H1 (cell line): Measurements from ENCODE around the gene ARHGAP24. TPM values are rescaled to one million over a fixed set of nuclear protein-coding genes. Genes with fewer than 3 reads are reported as not detected.

ENCODE experiments used
- CTCF ChIA-PET: fragments of 300-600 bp; sonication (Branson Sonifier 250); formaldehyde crosslinking; loops from one replicate; lab custom pipeline; 2021; ENCODE audit not compliant: partially characterized antibody; lab: Charles Lee
- POLR2A ChIA-PET: fragments of 300-600 bp; sonication (Branson Sonifier 250); formaldehyde crosslinking; loops from one replicate; lab custom pipeline; 2021; ENCODE audit warnings: inconsistent platforms; ENCODE audit not compliant: partially characterized antibody; lab: Charles Lee
- DNase-seq, 2 experiments: peaks; one replicate each; pipeline versions ENCODE4 v3.0.0 to v3.0.0-alpha.2; 2010 to 2022; ENCODE audit warnings: low spot score in 2 of 2, low read depth in 1 of 2, mixed read lengths in 1 of 2
- FAIRE-seq: peaks from 2 replicates; lab custom pipeline; 2011; peaks lifted over from hg19 to GRCh38; lab: Jason Lieb, UNC
- H2AFZ ChIP-seq: 2 replicates; pipeline ENCODE4 v1.8.1; 2012; ENCODE audit warnings: low read length, inconsistent platforms
- H2AK5ac ChIP-seq: 2 replicates; pipeline ENCODE4 v1.6.1; 2013; ENCODE audit warnings: low read depth, low read length
- H2BK120ac ChIP-seq: replicated peaks from 2 replicates; pipeline ENCODE3; 2013; ENCODE audit warnings: low read depth, low read length, inconsistent platforms
- H2BK12ac ChIP-seq: 2 replicates; pipeline ENCODE4 v1.6.1; 2013; ENCODE audit warnings: low read depth, low read length
- H2BK15ac ChIP-seq: 2 replicates; pipeline ENCODE4 v1.6.1; 2013; ENCODE audit warnings: low read length
- H2BK20ac ChIP-seq: 2 replicates; pipeline ENCODE4 v1.6.1; 2013; ENCODE audit warnings: low read length
- H2BK5ac ChIP-seq: 2 replicates; pipeline ENCODE4 v1.6.1; 2013; ENCODE audit warnings: low read depth, low read length
- H3K14ac ChIP-seq: 2 replicates; pipeline ENCODE4 v1.6.1; 2013; ENCODE audit warnings: inconsistent platforms; ENCODE audit not compliant: insufficient read length
- H3K18ac ChIP-seq: 2 replicates; pipeline ENCODE4 v1.6.1; 2013; ENCODE audit warnings: low read length; ENCODE audit errors: extremely low read depth
- H3K23ac ChIP-seq: 2 replicates; pipeline ENCODE4 v1.6.1; 2013; ENCODE audit warnings: inconsistent platforms; ENCODE audit not compliant: insufficient read length
- H3K23me2 ChIP-seq: 2 replicates; pipeline ENCODE4 v1.6.1; 2013; ENCODE audit warnings: low read depth, low read length
- H3K27ac ChIP-seq: 2 replicates; pipeline ENCODE4 v1.6.1; 2011; ENCODE audit warnings: low read depth, low read length, inconsistent platforms
- H3K27me3 ChIP-seq, 4 experiments: replicated peaks in 1 of 4; 1 replicate in 1 of 4; 2 replicates in 3 of 4; pipeline versions ENCODE4 v1.6.1 to v1.8.1; 2011 to 2013; ENCODE audit warnings: low read length in 3 of 4, mild to moderate bottlenecking in 3 of 4, inconsistent platforms in 2 of 4, mixed read lengths in 2 of 4, moderate library complexity in 1 of 4; ENCODE audit not compliant: control insufficient read depth in 3 of 4, insufficient read depth in 3 of 4; ENCODE audit errors: extremely low read depth in 1 of 4
- H3K36me3 ChIP-seq, 4 experiments: 2 replicates each; pipeline versions ENCODE4 v1.6.1 to v1.8.1; 2011 to 2013; ENCODE audit warnings: mild to moderate bottlenecking in 4 of 4, low read length in 3 of 4, moderate library complexity in 2 of 4, control low read depth in 1 of 4, inconsistent platforms in 1 of 4; ENCODE audit not compliant: insufficient read depth in 4 of 4, control insufficient read depth in 2 of 4
- H3K4ac ChIP-seq: replicated peaks from 2 replicates; pipeline ENCODE3; 2013; ENCODE audit warnings: low read length, low read depth, mixed read lengths, inconsistent platforms; ENCODE audit not compliant: insufficient read length
- H3K4me1 ChIP-seq, 4 experiments: replicated peaks in 1 of 4; 1 replicate in 1 of 4; 2 replicates in 3 of 4; pipeline versions ENCODE4 v1.6.1 to v1.8.1; 2011 to 2013; ENCODE audit warnings: low read length in 3 of 4, inconsistent platforms in 2 of 4, mixed read lengths in 1 of 4; ENCODE audit not compliant: insufficient read depth in 4 of 4, control insufficient read depth in 3 of 4
- H3K4me2 ChIP-seq, 2 experiments: 2 replicates each; pipeline versions ENCODE4 v1.6.1 to v1.8.1; 2011 to 2013; ENCODE audit warnings: low read depth in 2 of 2, low read length in 2 of 2, control low read depth in 1 of 2, inconsistent platforms in 1 of 2, mild to moderate bottlenecking in 1 of 2; ENCODE audit not compliant: insufficient read depth in 1 of 2
- H3K4me3 ChIP-seq, 4 experiments: fragments of 200-600, 300-600 bp in 1 of 4; sonication (generic), shearing (Covaris generic), sonication (Bioruptor Twin) in 1 of 4; 2 replicates each; pipeline versions ENCODE4 v1.5.1 to v1.8.1; 2011 to 2016; ENCODE audit warnings: low read length in 4 of 4, low read depth in 3 of 4, control low read depth in 2 of 4, inconsistent platforms in 2 of 4, mild to moderate bottlenecking in 2 of 4, mixed read lengths in 1 of 4, moderate library complexity in 1 of 4; ENCODE audit not compliant: insufficient read depth in 2 of 4; ENCODE audit errors: extremely low read depth in 1 of 4
- H3K56ac ChIP-seq: replicated peaks from 2 replicates; pipeline ENCODE3; 2013; ENCODE audit warnings: low read depth, mild to moderate bottlenecking, mixed read lengths, low read length, inconsistent platforms; ENCODE audit not compliant: insufficient read length
- H3K79me1 ChIP-seq: 2 replicates; pipeline ENCODE4 v1.6.1; 2013; ENCODE audit warnings: low read depth, low read length, control low read depth
- H3K79me2 ChIP-seq, 2 experiments: 2 replicates each; pipeline versions ENCODE4 v1.6.1 to v1.8.1; 2012 to 2013; ENCODE audit warnings: low read length in 2 of 2, mild to moderate bottlenecking in 2 of 2, inconsistent platforms in 1 of 2; ENCODE audit not compliant: insufficient read depth in 2 of 2, control insufficient read depth in 1 of 2
- H3K9ac ChIP-seq, 4 experiments: replicated peaks in 1 of 4; 1 replicate in 1 of 4; 2 replicates in 3 of 4; pipeline versions ENCODE4 v1.6.1 to v1.8.1; 2011 to 2013; ENCODE audit warnings: low read depth in 3 of 4, low read length in 3 of 4, control low read depth in 2 of 4, mild to moderate bottlenecking in 2 of 4, moderate library complexity in 2 of 4, inconsistent platforms in 1 of 4; ENCODE audit errors: extremely low read depth in 1 of 4
- H3K9me3 ChIP-seq, 2 experiments: 2 replicates each; pipeline versions ENCODE4 v1.6.1 to v1.8.1; 2012 to 2013; ENCODE audit warnings: mild to moderate bottlenecking in 2 of 2, moderate library complexity in 2 of 2, control low read depth in 1 of 2, inconsistent platforms in 1 of 2, low read depth in 1 of 2, low read length in 1 of 2, mixed read lengths in 1 of 2; ENCODE audit not compliant: insufficient read depth in 2 of 2
- H4K20me1 ChIP-seq, 2 experiments: replicated peaks in 1 of 2; 2 replicates each; pipeline versions ENCODE3 to v1.8.1; 2011 to 2013; ENCODE audit warnings: inconsistent platforms in 2 of 2, low read length in 2 of 2, mild to moderate bottlenecking in 1 of 2; ENCODE audit not compliant: insufficient read depth in 2 of 2, control insufficient read depth in 1 of 2
- H4K5ac ChIP-seq: 2 replicates; pipeline ENCODE4 v1.6.1; 2013; ENCODE audit warnings: low read length, low read depth, mixed read lengths, inconsistent platforms; ENCODE audit not compliant: insufficient read length
- H4K8ac ChIP-seq: 2 replicates; pipeline ENCODE4 v1.8.0; 2013; ENCODE audit warnings: mild to moderate bottlenecking, moderate library complexity, low read length, inconsistent platforms; ENCODE audit not compliant: insufficient read depth; ENCODE audit errors: extremely low read depth
- H4K91ac ChIP-seq: replicated peaks from 2 replicates; pipeline ENCODE3; 2013; ENCODE audit warnings: low read length, mixed read lengths, inconsistent platforms; ENCODE audit not compliant: insufficient read length
- CBX5 ChIP-seq: fragments of 300-800, 300-1000 bp; sonication (generic); IDR thresholded peaks from 2 replicates; pipeline ENCODE4 v1.7.1; 2016; ENCODE audit warnings: antibody characterized with exemption, low read length, low read depth
- CREB1 ChIP-seq: IDR thresholded peaks from 2 replicates; pipeline ENCODE4 v1.6.1; 2012; ENCODE audit warnings: inconsistent platforms
- CTBP2 ChIP-seq: IDR thresholded peaks from 2 replicates; pipeline ENCODE4 v1.7.0; 2011; ENCODE audit warnings: borderline replicate concordance, mild to moderate bottlenecking, moderate library complexity, mixed read lengths, low read length; ENCODE audit not compliant: insufficient read depth, insufficient read length
- GABPA ChIP-seq: IDR thresholded peaks from 2 replicates; pipeline ENCODE4 v1.6.1; 2011; ENCODE audit warnings: mild to moderate bottlenecking, low read length, moderate library complexity, borderline replicate concordance; ENCODE audit not compliant: insufficient read depth
- HDAC6 ChIP-seq: IDR thresholded peaks from one replicate; pipeline ENCODE4 v1.7.1; 2012; ENCODE audit warnings: low read depth, mild to moderate bottlenecking, inconsistent platforms, low read length, moderate library complexity
- NANOG ChIP-seq: IDR thresholded peaks from 2 replicates; pipeline ENCODE4 v1.6.1; 2011; ENCODE audit warnings: low read length, low read depth, mild to moderate bottlenecking, inconsistent platforms; ENCODE audit not compliant: insufficient read depth, poor library complexity, severe bottlenecking
- RXRA ChIP-seq: IDR thresholded peaks from 2 replicates; pipeline ENCODE4 v1.6.1; 2011; ENCODE audit warnings: low read depth, mild to moderate bottlenecking, low read length, moderate library complexity; ENCODE audit not compliant: insufficient read depth
- TEAD4 ChIP-seq: IDR thresholded peaks from 2 replicates; pipeline ENCODE4 v1.6.1; 2012; ENCODE audit warnings: low read depth, low read length, inconsistent platforms, mixed read lengths
- WGBS, 2 experiments: shearing (Covaris generic) in 1 of 2; methylation state at CpG; one replicate each; pipeline versions ENCODE4 v1.1.6 to v1.1.7; 2013 to 2015; ENCODE audit warnings: low lambda C conversion rate in 2 of 2, mixed read lengths in 2 of 2, inconsistent platforms in 1 of 2, low coverage in 1 of 2, missing lambda C conversion rate in 1 of 2; ENCODE audit not compliant: insufficient replicate concordance in 2 of 2, insufficient coverage in 1 of 2, insufficient read length in 1 of 2; ENCODE audit errors: extremely low coverage in 1 of 2, missing lambda C conversion rate in 1 of 2; 5-methylcytosine and 5-hydroxymethylcytosine counted together
- polyA plus RNA-seq, 7 experiments: library from polyadenylated mRNA; depleted of rRNA in 3 of 7; stranded (reverse) in 5 of 7; unstranded in 2 of 7; fragments of >200 nt in 5 of 7; fragments of 200-250 nt in 2 of 7; gene quantifications; 1 replicate in 5 of 7; 2 replicates in 1 of 7; 4 replicates in 1 of 7; pipeline versions ENCODE4 v1.2.1 to v1.2.3, GENCODE V29; 2011 to 2013; ENCODE audit warnings: missing spikeins in 2 of 7, mixed read lengths in 2 of 7
- total RNA-seq: library from RNA; stranded (reverse); fragmentation: NEBNext Ultra II Directional; extraction: Animal tissue kit (Norgen Biotek cat#: 25700); gene quantifications from 2 replicates; pipeline ENCODE4 v1.2.1, GENCODE V29; 2021
- TF ChIP-seq, protein P1 (sequence below): IDR thresholded peaks from 2 replicates; pipeline ENCODE4 v1.6.1; 2012; ENCODE audit warnings: low read length, inconsistent platforms
- TF ChIP-seq, protein P2 (sequence below): IDR thresholded peaks from 2 replicates; pipeline ENCODE4 v1.6.1; 2011; ENCODE audit warnings: low read depth, mild to moderate bottlenecking, low read length; ENCODE audit not compliant: insufficient read depth

Gene ARHGAP24
- total and polyA plus RNA-seq, 2 of the 8 experiments (the other 6 are each of a cell fraction or from before 2014, with no cell fraction given) = 0.08 to 0.50 TPM

DNA sequence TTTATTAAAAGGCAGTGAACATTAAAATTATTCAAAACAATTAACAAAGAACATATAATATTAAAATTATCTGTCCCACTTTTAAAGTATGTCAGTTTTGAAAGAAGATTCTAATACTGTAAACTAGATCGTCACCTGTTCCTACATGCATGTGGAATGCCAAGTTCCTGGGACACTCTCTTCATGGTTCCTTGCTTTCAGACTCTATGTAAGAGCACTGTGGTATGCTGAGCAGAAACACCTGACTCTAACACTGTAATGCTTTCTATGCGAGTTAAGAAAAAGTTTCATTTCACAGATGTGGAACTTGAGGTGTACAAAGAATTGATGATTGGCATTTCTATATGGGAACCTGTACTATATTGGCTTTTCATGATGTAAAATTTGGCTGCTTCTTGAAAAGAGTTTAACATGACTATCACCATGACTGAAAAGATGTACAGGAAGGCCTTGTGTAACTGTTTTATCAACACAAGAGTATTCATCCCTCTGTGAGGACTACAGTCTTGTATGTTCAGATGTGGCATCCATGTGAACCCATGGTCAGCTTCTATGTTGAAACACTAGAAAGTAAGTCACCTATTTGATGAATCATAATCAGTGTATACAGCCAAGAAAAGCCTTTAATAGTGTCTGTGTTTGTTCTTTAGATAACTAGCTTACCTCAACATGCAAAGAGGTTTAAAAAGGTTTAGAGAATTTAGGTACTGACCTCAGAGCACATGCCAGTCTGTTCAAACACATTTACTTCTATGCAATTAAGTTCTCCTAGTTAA is 354.5 kb downstream of the ARHGAP24 start:
- no peak for FAIRE-seq
- H3K79me2 ChIP-seq = no peaks in the 10 kb centered on the region
- CTCF ChIA-PET = no interaction called here
- TF ChIP-seq, protein P1, sequence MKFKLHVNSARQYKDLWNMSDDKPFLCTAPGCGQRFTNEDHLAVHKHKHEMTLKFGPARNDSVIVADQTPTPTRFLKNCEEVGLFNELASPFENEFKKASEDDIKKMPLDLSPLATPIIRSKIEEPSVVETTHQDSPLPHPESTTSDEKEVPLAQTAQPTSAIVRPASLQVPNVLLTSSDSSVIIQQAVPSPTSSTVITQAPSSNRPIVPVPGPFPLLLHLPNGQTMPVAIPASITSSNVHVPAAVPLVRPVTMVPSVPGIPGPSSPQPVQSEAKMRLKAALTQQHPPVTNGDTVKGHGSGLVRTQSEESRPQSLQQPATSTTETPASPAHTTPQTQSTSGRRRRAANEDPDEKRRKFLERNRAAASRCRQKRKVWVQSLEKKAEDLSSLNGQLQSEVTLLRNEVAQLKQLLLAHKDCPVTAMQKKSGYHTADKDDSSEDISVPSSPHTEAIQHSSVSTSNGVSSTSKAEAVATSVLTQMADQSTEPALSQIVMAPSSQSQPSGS = no peak
- TF ChIP-seq RXRA (no peak), CREB1 (no peak), HDAC6 (no peak), GABPA (no peak), NANOG (no peak), CBX5 (no peak), TEAD4 (no peak), CTBP2 (no peak)
- TF ChIP-seq, protein P2, sequence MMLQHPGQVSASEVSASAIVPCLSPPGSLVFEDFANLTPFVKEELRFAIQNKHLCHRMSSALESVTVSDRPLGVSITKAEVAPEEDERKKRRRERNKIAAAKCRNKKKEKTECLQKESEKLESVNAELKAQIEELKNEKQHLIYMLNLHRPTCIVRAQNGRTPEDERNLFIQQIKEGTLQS = no peak

More for the DNA sequence above, 354.5 kb downstream of the ARHGAP24 start:
- H3K4me1 ChIP-seq = peaks cover 9 to 19% (median 16%) of the 10 kb centered on the region in 4 experiments
- no peak overlapping the region for H3K18ac ChIP-seq
- POLR2A ChIA-PET = no interaction called here
- whole genome bisulfite sequencing, 2 experiments = 92% methylated on average over 2 of the region's 2 CpGs; no CpG with 5 or more reads in 1 of the 2 experiments
- H2BK5ac ChIP-seq = no peak overlapping the region
- H4K91ac ChIP-seq = no peak overlapping the region
- H3K14ac ChIP-seq = no peak overlapping the region
- no peak overlapping the region for H2BK120ac ChIP-seq
- H3K4me2 ChIP-seq = no peak overlapping the region
- H3K4me3 ChIP-seq = no peak overlapping the region
- H2BK20ac ChIP-seq = no peak overlapping the region
- peaks cover 2% of the 10 kb centered on the region; the same call in 1 of the 2 replicates for H3K23me2 ChIP-seq
- no peaks in the 10 kb centered on the region for H3K79me1 ChIP-seq
- no peak overlapping the region for H3K4ac ChIP-seq
- no peak overlapping the region for H2BK12ac ChIP-seq
- H4K20me1 ChIP-seq = no peaks in the 10 kb centered on the region
- DNase-seq = no peak
- H2AFZ ChIP-seq = no peak overlapping the region
- H3K27me3 ChIP-seq = no peaks in the 10 kb centered on the region
- no peaks in the 10 kb centered on the region for H3K9me3 ChIP-seq
- no peak overlapping the region for H3K56ac ChIP-seq
- no peak overlapping the region for H4K8ac ChIP-seq
- H4K5ac ChIP-seq = no peak overlapping the region
- no peaks in the 10 kb centered on the region for H3K36me3 ChIP-seq
- H3K9ac ChIP-seq = no peak overlapping the region
- no peak overlapping the region for H2BK15ac ChIP-seq
- no peak overlapping the region for H3K23ac ChIP-seq
- no peak overlapping the region for H3K27ac ChIP-seq
- no peak overlapping the region for H2AK5ac ChIP-seq
